B cell (primary cell): ENCODE results near the gene TPBGL.

Source experiments
- CTCF ChIP-seq: fragments of 200-600 bp; IDR thresholded peaks from one replicate; pipeline ENCODE4 v1.8.0; 2022; ENCODE audit warnings: antibody characterized with exemption, mild to moderate bottlenecking
- EZH2 ChIP-seq: IDR thresholded peaks from 2 replicates; pipeline ENCODE4 v1.6.1; 2012; ENCODE audit warnings: borderline replicate concordance, low read depth, mild to moderate bottlenecking, moderate library complexity, low read length; ENCODE audit not compliant: insufficient read depth, poor library complexity, severe bottlenecking

- TF ChIP-seq CTCF = no peak
- no peak for TF ChIP-seq EZH2
Observed at GRCh38 chr11:75229466-75229865, 11.1 kb upstream of the TPBGL start.
